HG02642 (cell line): ENCODE data around the gene ARHGEF12.

Source experiments
- ATAC-seq: cut with Tn5 transposase; IDR thresholded peaks from one replicate; pipeline ENCODE4 v1.9.1; 2021; ENCODE audit warnings: mild to moderate bottlenecking; ENCODE audit not compliant: unreplicated experiment, poor library complexity

The ARHGEF12 gene

GRCh38 chr11:120383518-120384155, 47.4 kb downstream of the ARHGEF12 start:
- no peak for ATAC-seq

- ATAC-seq: no peak
These were observed 48.3 kb downstream of the ARHGEF12 start for GRCh38 chr11:120384476-120384875.

GRCh38 chr11:120385110-120385509, 48.9 kb downstream of the ARHGEF12 start:
- no peak for ATAC-seq

- ATAC-seq: no peak
These were observed 49.4 kb downstream of the ARHGEF12 start for GRCh38 chr11:120385655-120386054.

- ATAC-seq: no peak
These were observed 50.1 kb downstream of the ARHGEF12 start for GRCh38 chr11:120386318-120386717.

GRCh38 chr11:120386774-120387371, 50.7 kb downstream of the ARHGEF12 start:
- no peak for ATAC-seq

- ATAC-seq: no peak
These were observed 52.0 kb downstream of the ARHGEF12 start for GRCh38 chr11:120388261-120388660.

DNA sequence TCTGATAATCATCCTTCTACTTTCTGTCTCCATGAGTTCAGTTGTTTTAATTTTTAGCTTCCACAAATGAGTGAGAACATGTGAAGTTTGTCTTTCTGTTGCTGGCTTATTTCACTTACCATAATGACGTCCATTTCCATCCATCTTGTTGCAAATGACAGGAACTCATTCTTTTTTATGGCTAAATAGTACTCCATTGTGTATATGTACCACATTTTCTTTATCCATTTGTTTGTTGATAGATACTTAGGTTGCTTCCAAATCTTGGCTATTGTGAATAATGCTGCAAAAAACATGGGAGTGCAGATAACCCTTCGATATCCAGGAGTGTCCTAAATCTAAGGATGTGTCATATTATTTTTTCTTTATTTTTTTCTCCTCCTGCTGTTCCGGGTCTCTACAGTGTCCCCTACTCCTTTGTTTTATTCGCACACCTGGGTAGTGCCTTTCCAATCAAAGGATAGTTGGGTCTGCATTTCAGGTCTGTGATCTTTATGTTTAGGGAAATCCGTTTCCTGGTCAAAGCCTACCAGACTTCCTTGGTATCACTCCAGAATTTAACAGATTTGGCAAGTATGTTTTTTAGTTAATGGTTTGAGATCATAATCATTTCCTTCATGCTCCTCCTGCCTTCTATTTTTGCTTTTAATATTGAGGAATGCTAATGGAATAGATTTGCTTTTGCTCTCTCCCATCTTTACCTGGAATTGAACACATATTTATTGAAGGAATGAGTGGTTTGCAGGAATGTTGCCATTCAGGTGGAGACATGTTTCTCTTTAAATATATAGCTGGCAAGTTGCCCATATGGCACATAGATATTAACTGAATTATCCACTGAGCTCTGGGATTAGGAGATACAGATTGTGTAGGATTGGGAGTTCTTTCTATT, 53.7 kb downstream of the ARHGEF12 start:
- no peak for ATAC-seq

- no peak for ATAC-seq
These were observed 54.3 kb downstream of the ARHGEF12 start for GRCh38 chr11:120390585-120390922.

GRCh38 chr11:120391292-120391691, 55.1 kb downstream of the ARHGEF12 start:
- ATAC-seq: no peak

GRCh38 chr11:120391854-120392253, 55.6 kb downstream of the ARHGEF12 start:
- no peak for ATAC-seq

DNA sequence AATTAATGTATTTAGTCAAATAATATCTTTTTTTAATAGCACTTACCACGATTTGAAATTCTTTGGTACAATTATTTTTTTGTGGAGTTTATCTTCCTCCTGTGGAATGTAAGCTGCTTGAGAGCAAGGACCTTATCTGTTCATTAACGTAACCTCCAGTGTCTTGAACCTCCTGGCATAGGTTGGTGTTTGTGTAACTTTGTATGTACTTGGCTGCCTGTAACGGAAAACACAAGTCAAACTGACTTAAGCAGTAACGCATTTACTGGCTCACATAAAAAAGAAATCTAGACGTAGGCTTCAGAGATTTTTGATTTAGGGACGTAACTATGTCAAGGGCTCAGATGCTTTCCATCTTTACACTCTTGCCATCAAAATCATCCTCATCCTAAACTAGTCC, 56.1 kb downstream of the ARHGEF12 start:
- ATAC-seq: no peak

DNA sequence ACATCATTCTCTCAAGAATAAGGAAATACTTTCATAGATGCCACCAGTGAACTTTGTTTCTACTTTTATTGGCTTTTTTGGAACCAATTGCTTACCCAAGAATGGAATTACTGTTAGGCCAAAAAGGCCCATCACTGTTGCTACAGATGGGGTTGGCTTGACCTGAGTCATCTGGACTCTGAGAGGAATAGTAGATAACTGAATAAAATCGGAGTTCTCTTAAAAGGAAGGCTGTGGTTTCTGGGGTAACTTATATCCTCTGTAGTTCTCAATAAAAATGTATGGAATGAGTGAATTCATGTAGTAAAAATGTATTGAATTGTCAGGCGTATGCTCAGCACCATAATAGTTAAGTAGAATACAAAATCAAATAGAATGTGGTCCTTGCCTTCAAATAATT, 56.6 kb downstream of the ARHGEF12 start:
- no peak for ATAC-seq

DNA sequence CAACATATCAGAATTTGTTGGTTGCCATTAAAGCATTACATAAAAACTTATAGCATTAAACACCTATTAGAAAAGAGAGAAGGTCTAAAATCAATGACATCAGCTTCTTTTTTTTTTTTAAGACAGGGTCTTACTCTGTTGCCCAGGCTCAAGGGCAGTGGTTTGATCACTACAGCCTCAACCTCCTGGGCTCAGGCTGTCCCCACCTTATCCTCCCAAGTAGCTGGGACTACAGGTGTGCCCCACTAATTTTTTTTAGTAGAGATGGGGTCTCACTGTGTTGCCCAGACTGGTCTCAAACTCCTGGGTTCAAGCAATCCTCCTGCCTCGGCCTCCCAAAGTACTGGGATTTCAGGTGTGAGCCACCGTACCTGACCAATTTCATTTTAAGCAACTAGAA, 57.9 kb downstream of the ARHGEF12 start:
- no peak for ATAC-seq

- no peak for ATAC-seq
These were observed 59.6 kb downstream of the ARHGEF12 start for GRCh38 chr11:120395778-120396177.

DNA sequence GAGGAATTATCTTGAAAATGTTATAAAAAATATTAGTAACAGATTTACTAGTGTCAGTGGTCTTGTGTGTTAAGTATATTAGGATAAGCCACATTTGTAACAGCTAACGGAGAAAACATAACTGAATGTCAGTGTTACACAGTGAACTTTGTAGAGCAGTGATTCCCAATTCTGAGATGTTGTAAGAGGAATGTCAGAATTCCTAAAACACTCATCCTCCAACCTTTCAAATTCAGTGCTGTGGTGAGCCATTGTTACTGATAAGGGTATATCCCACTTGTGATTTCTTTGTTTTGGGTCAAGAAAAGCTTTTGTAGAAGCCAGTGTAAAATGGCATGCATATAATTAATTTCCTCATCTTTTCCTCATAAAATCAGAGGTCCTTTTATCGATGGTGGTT, 61.9 kb downstream of the ARHGEF12 start:
- no peak for ATAC-seq

DNA sequence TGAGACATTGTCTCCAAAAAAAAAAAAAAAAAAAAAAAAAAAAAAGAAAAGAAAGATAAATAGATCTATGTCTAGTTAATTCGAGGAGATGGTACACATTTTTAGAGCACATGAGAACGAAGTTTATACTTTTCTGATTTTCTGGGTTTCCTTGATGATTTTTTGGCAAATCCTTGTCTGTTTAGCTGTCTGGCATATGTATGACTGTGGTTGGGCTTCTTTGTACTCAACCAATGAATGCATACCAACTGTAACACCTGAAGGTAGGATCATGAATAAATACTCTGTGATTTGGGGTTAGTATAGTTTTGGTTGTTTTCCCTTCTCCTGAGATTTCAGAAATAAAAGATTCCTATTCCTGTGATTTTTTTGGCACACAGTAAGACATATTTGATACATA, 63.1 kb downstream of the ARHGEF12 start:
- no peak for ATAC-seq

- no peak for ATAC-seq
These were observed 64.6 kb downstream of the ARHGEF12 start for GRCh38 chr11:120400564-120401364.

DNA sequence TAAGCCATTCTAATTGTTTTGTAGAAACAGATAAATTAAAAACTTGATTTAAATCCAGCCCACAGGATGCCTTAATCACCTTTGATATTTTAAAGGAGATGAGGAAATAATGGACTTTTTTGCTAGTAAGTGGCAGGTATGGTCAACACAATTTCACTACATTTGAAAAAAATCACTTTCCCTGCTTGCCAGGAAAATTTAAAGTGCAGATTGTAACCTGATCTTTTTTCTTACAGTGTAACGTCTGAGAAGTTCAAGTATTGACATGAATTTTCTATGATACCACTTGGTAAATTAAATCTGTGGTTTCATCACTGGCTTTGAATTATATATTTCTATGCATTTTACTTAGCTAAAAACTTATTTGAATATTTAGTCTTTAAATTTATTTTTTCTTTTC, 65.3 kb downstream of the ARHGEF12 start:
- ATAC-seq: no peak

- no peak for ATAC-seq
These were observed 67.8 kb downstream of the ARHGEF12 start for GRCh38 chr11:120403966-120404365.

- no peak for ATAC-seq
These were observed 68.3 kb downstream of the ARHGEF12 start for GRCh38 chr11:120404495-120404894.
